Liver (tissue), 3 donors: ENCODE measurements around the gene TOR4A.

ENCODE experiments used
- CTCF ChIP-seq: fragments of 150-350 bp; IDR thresholded peaks from 2 replicates; pipeline ENCODE4 v1.5.1; 2017; ENCODE audit warnings: improper control_type of control experiment, low read depth, low read length; ENCODE audit not compliant: missing input control
- EGR1 ChIP-seq, 2 donors: IDR thresholded peaks; 2 replicates each; pipeline ENCODE4 v1.6.1; 2016 to 2018; ENCODE audit warnings: antibody characterized with exemption in 2 of 2, low read depth in 2 of 2
- FOXA1 ChIP-seq: IDR thresholded peaks from 2 replicates; pipeline ENCODE4 v1.6.1; 2016; ENCODE audit warnings: antibody characterized with exemption
- GABPA ChIP-seq, 2 donors: IDR thresholded peaks in 1 of 2; conservative IDR thresholded peaks in 1 of 2; 2 replicates each; pipeline ENCODE4 v1.6.1; 2016; ENCODE audit warnings: antibody characterized with exemption in 2 of 2, mild to moderate bottlenecking in 1 of 2, moderate library complexity in 1 of 2
- HNF4A ChIP-seq, 2 donors: conservative IDR thresholded peaks; 2 replicates each; pipeline ENCODE4 v1.6.1; 2016; ENCODE audit warnings: antibody characterized with exemption in 2 of 2, mild to moderate bottlenecking in 2 of 2
- HNF4G ChIP-seq: IDR thresholded peaks from 2 replicates; pipeline ENCODE4 v1.6.1; 2016; ENCODE audit warnings: antibody characterized with exemption
- JUND ChIP-seq, 2 donors: IDR thresholded peaks; 2 replicates each; pipeline ENCODE4 v1.6.1; 2016; ENCODE audit warnings: antibody characterized with exemption in 2 of 2
- MAX ChIP-seq: IDR thresholded peaks from 2 replicates; pipeline ENCODE4 v1.6.1; 2016; ENCODE audit warnings: antibody characterized with exemption
- RAD21 ChIP-seq, 2 donors: IDR thresholded peaks; 2 replicates each; pipeline ENCODE4 v1.6.1; 2016; ENCODE audit warnings: antibody characterized with exemption in 2 of 2, mild to moderate bottlenecking in 2 of 2
- SP1 ChIP-seq: IDR thresholded peaks from 2 replicates; pipeline ENCODE4 v1.6.1; 2018; ENCODE audit warnings: antibody characterized with exemption, mild to moderate bottlenecking
- TAF1 ChIP-seq: conservative IDR thresholded peaks from 2 replicates; pipeline ENCODE4 v1.6.1; 2016; ENCODE audit warnings: antibody characterized with exemption, mild to moderate bottlenecking
- YY1 ChIP-seq: IDR thresholded peaks from 2 replicates; pipeline ENCODE4 v1.6.1; 2016; ENCODE audit warnings: antibody characterized with exemption, mild to moderate bottlenecking
- donor health status: healthy.
- donor health status: healthy.

GRCh38 chr9:137243626-137244485, 33.7 kb upstream of the TOR4A start:
- no peak for TF ChIP-seq CTCF
- TF ChIP-seq TAF1: no peak
- no peak for TF ChIP-seq FOXA1
- no peak for TF ChIP-seq SP1
- TF ChIP-seq YY1: no peak
- TF ChIP-seq HNF4A (conservative IDR thresholded peaks at IDR 0.05): no peak
- TF ChIP-seq GABPA (IDR thresholded peaks at IDR 0.05 in 1 of 2, conservative IDR thresholded peaks at IDR 0.05 in 1 of 2): no peak
- no peak for TF ChIP-seq EGR1 (IDR thresholded peaks at IDR 0.05; ENCODE audit: low read depth in 2 of 2)
- no peak for TF ChIP-seq MAX
- TF ChIP-seq HNF4G: no peak
- no peak for TF ChIP-seq RAD21 (IDR thresholded peaks at IDR 0.05)
- no peak for TF ChIP-seq JUND (IDR thresholded peaks at IDR 0.05)
